Endothelial cell of umbilical vein (primary cell): Measurements from ENCODE around the gene UBE2E1.
"Not testable (repeated sequence)": the region's sequence is repeated elsewhere in the genome, so short reads cannot be mapped to it uniquely, and the experiment has no call there.

Source experiments
- CTCF ChIP-seq, 2 donors: IDR thresholded peaks; 1 replicate in 1 of 2; 2 replicates in 1 of 2; pipeline ENCODE4 v1.5.1; 2011; ENCODE audit warnings: low read length in 2 of 2, mild to moderate bottlenecking in 2 of 2, moderate library complexity in 2 of 2, control low read depth in 1 of 2, inconsistent platforms in 1 of 2, low read depth in 1 of 2; ENCODE audit not compliant: insufficient read depth in 1 of 2; ENCODE audit errors: extremely low read depth in 1 of 2
- EZH2 ChIP-seq: IDR thresholded peaks from 2 replicates; pipeline ENCODE4 v1.6.1; 2012; ENCODE audit warnings: borderline replicate concordance, low read depth, mild to moderate bottlenecking, moderate library complexity, low read length, inconsistent platforms; ENCODE audit not compliant: severe bottlenecking
- JUN ChIP-seq: IDR thresholded peaks from 2 replicates; pipeline ENCODE4 v1.6.1; 2011; ENCODE audit warnings: borderline replicate concordance, low read depth; ENCODE audit not compliant: insufficient read length, insufficient read depth
- MAX ChIP-seq: IDR thresholded peaks from 2 replicates; pipeline ENCODE4 v1.6.1; 2011; ENCODE audit not compliant: insufficient read depth, insufficient read length
- MYC ChIP-seq: IDR thresholded peaks from one replicate; pipeline ENCODE4 v1.6.1; 2011; ENCODE audit warnings: mild to moderate bottlenecking, low read depth, low read length
- POLR2A ChIP-seq: IDR thresholded peaks from 2 replicates; pipeline ENCODE4 v1.6.1; 2012; ENCODE audit warnings: low read depth, mild to moderate bottlenecking, control low read depth, low read length
- POLR2AphosphoS5 ChIP-seq: IDR thresholded peaks from 2 replicates; pipeline ENCODE4 v1.6.1; 2012; ENCODE audit warnings: low read depth, mild to moderate bottlenecking, control low read depth, low read length, moderate library complexity; ENCODE audit not compliant: insufficient read depth

DNA sequence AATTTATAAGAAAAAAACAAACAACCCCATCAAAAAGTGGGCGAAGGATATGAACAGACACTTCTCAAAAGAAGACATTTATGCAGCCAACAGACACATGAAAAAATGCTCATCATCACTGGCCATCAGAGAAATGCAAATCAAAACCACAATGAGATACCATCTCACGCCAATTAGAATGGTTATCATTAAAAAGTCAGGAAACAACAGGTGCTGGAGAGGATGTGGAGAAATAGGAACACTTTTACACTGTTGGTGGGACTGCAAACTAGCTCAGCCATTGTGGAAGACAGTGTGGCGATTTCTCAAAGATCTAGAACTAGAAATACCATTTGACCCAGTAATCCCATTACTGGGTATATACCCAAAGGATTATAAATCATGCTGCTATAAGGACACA lies 106.6 kb downstream of the UBE2E1 start:
- TF ChIP-seq EZH2; MAX; POLR2A; MYC; CTCF (IDR thresholded peaks at IDR 0.05; ENCODE audit: extremely low read depth in 1 of 2, insufficient read depth in 1 of 2, low read depth in 1 of 2, low read length in 2 of 2); POLR2AphosphoS5; JUN: not testable (repeated sequence)
